HepG2 (cell line): ENCODE measurements around the gene RIMBP2. TPM values are rescaled to one million over a fixed set of nuclear protein-coding genes. Genes with fewer than 3 reads are reported as not detected.

Source experiments
- ATAC-seq: fragments of 200-7000 bp; cut with Tn5 transposase; 3 replicates; pipeline ENCODE4 v1.9.1; 2020; ENCODE audit warnings: mild to moderate bottlenecking, moderate library complexity
- BruUV-seq: library from RNA; stranded (reverse); fragments of 400-500 nt; replicated peaks from 2 replicates; lab custom pipeline; 2021; lab: Mats Ljungman, UMichigan
- CTCF ChIA-PET: fragments of 300-600 bp; formaldehyde crosslinking; extraction: SDS; loops from one replicate; lab custom pipeline; 2021; ENCODE audit warnings: low total read pairs, inconsistent platforms, low intra/inter-chr PET ratio; lab: Yijun Ruan, JAX
- POLR2A ChIA-PET: fragments of 350-600 bp; sonication (Branson Sonifier 250); formaldehyde crosslinking; loops from one replicate; lab custom pipeline; 2020; ENCODE audit warnings: antibody characterized with exemption, inconsistent platforms; lab: Yijun Ruan, JAX
- DNase-seq: peaks from one replicate; pipeline ENCODE4 v3.0.0-alpha.2; 2015; ENCODE audit warnings: low spot score
- FAIRE-seq: peaks from 3 replicates; lab custom pipeline; 2011; peaks lifted over from hg19 to GRCh38; lab: Jason Lieb, UNC
- H2AFZ ChIP-seq: one replicate; pipeline ENCODE4 v1.6.1; 2011; ENCODE audit warnings: low read length, inconsistent platforms
- H3K27ac ChIP-seq: fragments of 300-600 bp; 3 replicates; pipeline ENCODE4 v1.8.0; 2011; ENCODE audit warnings: mixed run types, mild to moderate bottlenecking, mixed read lengths, low read length, inconsistent platforms; ENCODE audit not compliant: insufficient read depth; ENCODE audit errors: extremely low read length
- H3K27me3 ChIP-seq, 2 experiments: fragments of 200-600 bp in 1 of 2; 2 replicates in 1 of 2; 3 replicates in 1 of 2; pipeline versions ENCODE4 v1.6.0 to v1.8.0; 2011; ENCODE audit warnings: low read length in 2 of 2, mild to moderate bottlenecking in 2 of 2, moderate library complexity in 2 of 2, inconsistent platforms in 1 of 2; ENCODE audit not compliant: insufficient read depth in 2 of 2, control insufficient read depth in 1 of 2
- H3K36me3 ChIP-seq, 2 experiments: fragments of 200-600 bp in 1 of 2; replicated peaks in 1 of 2; 2 replicates in 1 of 2; 3 replicates in 1 of 2; pipeline versions ENCODE4 v1.5.1 to v1.8.0; 2011; ENCODE audit warnings: low read length in 2 of 2, inconsistent platforms in 1 of 2; ENCODE audit not compliant: insufficient read depth in 2 of 2, control insufficient read depth in 1 of 2
- H3K4me1 ChIP-seq: 2 replicates; pipeline ENCODE4 v1.5.1; 2012; ENCODE audit warnings: low read length, inconsistent platforms; ENCODE audit not compliant: insufficient read depth
- H3K4me2 ChIP-seq: 2 replicates; pipeline ENCODE4 v1.6.0; 2011; ENCODE audit warnings: low read depth, low read length, inconsistent platforms
- H3K4me3 ChIP-seq, 3 experiments: fragments of 200-600 bp in 1 of 3; sonication (generic), shearing (Covaris generic) in 1 of 3; replicated peaks in 1 of 3; 2 replicates each; pipeline ENCODE4 v1.5.1; 2011 to 2016; ENCODE audit warnings: low read length in 3 of 3, inconsistent platforms in 2 of 3, low read depth in 2 of 3, mild to moderate bottlenecking in 2 of 3, control low read depth in 1 of 3, mixed read lengths in 1 of 3; ENCODE audit not compliant: insufficient read depth in 1 of 3
- H3K79me2 ChIP-seq: one replicate; pipeline ENCODE4 v1.6.1; 2011; ENCODE audit warnings: low read length, inconsistent platforms; ENCODE audit not compliant: insufficient read depth
- H3K9ac ChIP-seq: 2 replicates; pipeline ENCODE4 v1.6.0; 2011; ENCODE audit warnings: mild to moderate bottlenecking, low read depth, low read length, inconsistent platforms; ENCODE audit not compliant: insufficient read depth
- H3K9me3 ChIP-seq: 2 replicates; pipeline ENCODE4 v1.5.1; 2012; ENCODE audit warnings: mild to moderate bottlenecking, low read length
- H4K20me1 ChIP-seq: 2 replicates; pipeline ENCODE4 v1.6.0; 2011; ENCODE audit warnings: inconsistent platforms, mild to moderate bottlenecking, low read length, moderate library complexity; ENCODE audit not compliant: insufficient read depth
- ARHGAP35 ChIP-seq: sonication (generic); formaldehyde crosslinking; IDR thresholded peaks from 2 replicates; pipeline ENCODE4 v1.9.0; 2022; ENCODE audit warnings: mild to moderate bottlenecking, inconsistent platforms, moderate library complexity, missing genetic modification reagents, borderline replicate concordance
- DDIT3 ChIP-seq: sonication (generic); formaldehyde crosslinking; IDR thresholded peaks from 2 replicates; pipeline ENCODE4 v1.4.0; 2020; ENCODE audit warnings: mild to moderate bottlenecking, missing genetic modification reagents
- HNF4G ChIP-seq, 2 experiments: sonication (generic) in 1 of 2; formaldehyde crosslinking in 1 of 2; IDR thresholded peaks; 2 replicates each; pipeline versions ENCODE4 v1.4.0 to v1.6.1; 2011 to 2020; ENCODE audit warnings: borderline replicate concordance in 2 of 2, low read depth in 2 of 2, mild to moderate bottlenecking in 2 of 2, low read length in 1 of 2, missing genetic modification reagents in 1 of 2, moderate library complexity in 1 of 2
- KLF9 ChIP-seq: IDR thresholded peaks from 2 replicates; pipeline ENCODE4 v1.6.1; 2016; ENCODE audit warnings: low read depth
- MIXL1 ChIP-seq: IDR thresholded peaks from 2 replicates; pipeline ENCODE4 v1.6.1; 2016
- MTERF4 ChIP-seq: sonication (generic); formaldehyde crosslinking; IDR thresholded peaks from 2 replicates; pipeline ENCODE4 v1.8.0; 2023; ENCODE audit warnings: mild to moderate bottlenecking, missing genetic modification reagents
- MYNN ChIP-seq: sonication (generic); formaldehyde crosslinking; IDR thresholded peaks from 2 replicates; pipeline ENCODE4 v1.4.0; 2020; ENCODE audit warnings: mild to moderate bottlenecking, low read depth, missing genetic modification reagents
- NFKBIZ ChIP-seq: IDR thresholded peaks from 2 replicates; pipeline ENCODE4 v1.6.1; 2018; ENCODE audit warnings: missing genetic modification reagents, missing compliant biosample characterization
- NR2C2 ChIP-seq: sonication (generic); formaldehyde crosslinking; IDR thresholded peaks from 2 replicates; pipeline ENCODE4 v1.4.0; 2020; ENCODE audit warnings: missing genetic modification reagents, mild to moderate bottlenecking, moderate library complexity, borderline replicate concordance
- SAFB2 ChIP-seq: sonication (generic); formaldehyde crosslinking; IDR thresholded peaks from 2 replicates; pipeline ENCODE4 v1.5.1; 2020; ENCODE audit warnings: missing genetic modification reagents, low read depth, mild to moderate bottlenecking, borderline replicate concordance
- XRCC5 ChIP-seq: fragments of 200-400 bp; formaldehyde crosslinking; optimal IDR thresholded peaks from 2 replicates; pipeline ENCODE3; 2017; ENCODE audit warnings: mild to moderate bottlenecking, low read length
- ZFP36 ChIP-seq: fragments of 150-350 bp; IDR thresholded peaks from 2 replicates; pipeline ENCODE4 v1.6.1; 2018; ENCODE audit warnings: borderline replicate concordance, low read length, low read depth; ENCODE audit not compliant: partially characterized antibody
- ZNF549 ChIP-seq: sonication (generic); formaldehyde crosslinking; IDR thresholded peaks from 2 replicates; pipeline ENCODE4 v1.5.0; 2020; ENCODE audit warnings: missing genetic modification reagents
- ZNF724P ChIP-seq: sonication (generic); formaldehyde crosslinking; IDR thresholded peaks from 2 replicates; pipeline ENCODE4 v1.8.0; 2022; ENCODE audit warnings: missing genetic modification reagents, borderline replicate concordance
- ZNF780A ChIP-seq: sonication (generic); formaldehyde crosslinking; IDR thresholded peaks from 2 replicates; pipeline ENCODE4 v1.8.0; 2022; ENCODE audit warnings: mild to moderate bottlenecking, missing genetic modification reagents, moderate library complexity
- ZNF782 ChIP-seq: sonication (generic); formaldehyde crosslinking; IDR thresholded peaks from 2 replicates; pipeline ENCODE4 v1.4.0; 2020; ENCODE audit warnings: missing genetic modification reagents, mild to moderate bottlenecking, borderline replicate concordance
- WGBS: methylation state at CpG from one replicate; pipeline ENCODE4 v1.1.6; 2017; ENCODE audit warnings: low lambda C conversion rate; 5-methylcytosine and 5-hydroxymethylcytosine counted together
- in situ Hi-C: cut with HindIII; loops from 2 replicates; pipeline ENCODE4 v1.10.0; 2017; ENCODE audit warnings: low pct_unique_long_range_greater_than_20kb; ENCODE audit not compliant: extremely low pct_ligation_motif_present
- intact Hi-C: fragments of 100-400 bp; cut with micrococcal nuclease; formaldehyde crosslinking; loops from one replicate; pipeline ENCODE4 v1.10.0; 2022; ENCODE audit not compliant: unreplicated experiment
- polyA plus RNA-seq, 8 experiments: library from polyadenylated mRNA; depleted of rRNA in 3 of 8; stranded (reverse) in 7 of 8; unstranded in 1 of 8; fragments of >200 nt; fragmentation: Illumina TruSeq in 4 of 8; extraction: Trizol in 4 of 8; gene quantifications; 2 replicates each; pipeline versions ENCODE4 v1.2.1 to v1.2.3, GENCODE V29; 2011 to 2016; ENCODE audit warnings: low read depth in 4 of 8, missing spikeins in 1 of 8, mixed read lengths in 1 of 8; ENCODE audit not compliant: insufficient read depth in 1 of 8
- total RNA-seq, 5 experiments: library from RNA; depleted of rRNA; stranded (reverse); fragments of >200 nt; fragmentation: Illumina TruSeq; extraction: Trizol; gene quantifications; 2 replicates each; pipeline ENCODE4 v1.2.3, GENCODE V29; 2016; ENCODE audit warnings: low read depth in 1 of 5
- TF ChIP-seq, protein P1 (sequence below): sonication (generic); formaldehyde crosslinking; IDR thresholded peaks from 2 replicates; pipeline ENCODE4 v1.5.0; 2020; ENCODE audit warnings: missing genetic modification reagents
- TF ChIP-seq, protein P2 (sequence below): sonication (generic); formaldehyde crosslinking; IDR thresholded peaks from 2 replicates; pipeline ENCODE4 v1.5.1; 2020; ENCODE audit warnings: missing genetic modification reagents, mild to moderate bottlenecking, borderline replicate concordance

RIMBP2 gene
- total and polyA plus RNA-seq, 2 of the 13 experiments (the other 11 are each of a cell fraction or from before 2014, with no cell fraction given) = 0.03 TPM; not detected in 1

DNA sequence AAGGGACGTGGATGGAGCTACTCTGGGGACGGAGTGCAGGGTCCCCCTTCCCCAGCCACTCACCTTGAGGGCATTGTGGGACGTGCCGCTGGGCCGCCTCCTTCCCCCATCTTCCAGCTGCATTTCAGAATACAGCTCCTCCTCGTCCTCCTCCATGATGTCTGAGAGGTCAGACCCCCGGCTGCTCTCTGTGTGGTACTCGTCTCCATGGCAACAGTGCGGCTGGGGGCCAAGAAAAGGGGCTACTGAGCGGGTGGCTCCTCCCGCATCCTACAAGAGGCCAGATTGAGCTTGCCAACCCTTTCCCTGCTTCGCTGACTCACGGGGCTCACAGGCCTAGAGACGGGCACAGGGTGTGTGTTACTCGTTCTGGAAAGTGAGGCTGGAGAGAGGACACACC lies 288.0 kb downstream of the RIMBP2 start:
- no peak overlapping the region for H3K27ac ChIP-seq
- intact Hi-C loops = no loop called here
- no peak for ATAC-seq
- H3K9me3 ChIP-seq = no peaks in the 10 kb centered on the region
- ChIA-PET CTCF (no interaction called here), POLR2A (no interaction called here)
- BruUV-seq = no TSS peak
- no peak for DNase-seq
- no peak overlapping the region for H3K4me2 ChIP-seq
- peaks cover 6 to 69% of the 10 kb centered on the region in 2 experiments for H3K27me3 ChIP-seq
- H3K4me3 ChIP-seq = no peak overlapping the region
- H3K36me3 ChIP-seq = no peaks in the 10 kb centered on the region
- no peak for FAIRE-seq
- no peak overlapping the region for H2AFZ ChIP-seq
- H4K20me1 ChIP-seq = no peaks in the 10 kb centered on the region
- in situ Hi-C loops = no loop called here
- no peaks in the 10 kb centered on the region for H3K79me2 ChIP-seq
- H3K9ac ChIP-seq = no peak overlapping the region
- no peaks in the 10 kb centered on the region for H3K4me1 ChIP-seq
- TF ChIP-seq NFKBIZ = no peak
- no peak for TF ChIP-seq MYNN (CRISPR knock-in tag)
- TF ChIP-seq SAFB2 = no peak
- no peak for TF ChIP-seq ZNF782 (CRISPR knock-in tag)
- no peak for TF ChIP-seq KLF9 (CRISPR knock-in tag)
- TF ChIP-seq NR2C2 (CRISPR knock-in tag) = no peak
- no peak for TF ChIP-seq MIXL1 (CRISPR knock-in tag)
- no peak for TF ChIP-seq ARHGAP35 (CRISPR knock-in tag)
- TF ChIP-seq MTERF4 (CRISPR knock-in tag) = no peak
- TF ChIP-seq ZNF724P (CRISPR knock-in tag) = no peak
- no peak for TF ChIP-seq ZNF780A
- no peak for TF ChIP-seq ZNF549 (CRISPR knock-in tag)
- TF ChIP-seq HNF4G (IDR thresholded peaks at IDR 0.05; ENCODE audit: borderline replicate concordance, low read depth, low read length) = no peak
- TF ChIP-seq HNF4G (CRISPR knock-in tag; IDR thresholded peaks at IDR 0.05; ENCODE audit: borderline replicate concordance, low read depth) = no peak
- no peak for TF ChIP-seq ZFP36
- TF ChIP-seq, protein P1, sequence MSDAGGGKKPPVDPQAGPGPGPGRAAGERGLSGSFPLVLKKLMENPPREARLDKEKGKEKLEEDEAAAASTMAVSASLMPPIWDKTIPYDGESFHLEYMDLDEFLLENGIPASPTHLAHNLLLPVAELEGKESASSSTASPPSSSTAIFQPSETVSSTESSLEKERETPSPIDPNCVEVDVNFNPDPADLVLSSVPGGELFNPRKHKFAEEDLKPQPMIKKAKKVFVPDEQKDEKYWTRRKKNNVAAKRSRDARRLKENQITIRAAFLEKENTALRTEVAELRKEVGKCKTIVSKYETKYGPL = no peak
- no peak for TF ChIP-seq DDIT3
- TF ChIP-seq, protein P2, sequence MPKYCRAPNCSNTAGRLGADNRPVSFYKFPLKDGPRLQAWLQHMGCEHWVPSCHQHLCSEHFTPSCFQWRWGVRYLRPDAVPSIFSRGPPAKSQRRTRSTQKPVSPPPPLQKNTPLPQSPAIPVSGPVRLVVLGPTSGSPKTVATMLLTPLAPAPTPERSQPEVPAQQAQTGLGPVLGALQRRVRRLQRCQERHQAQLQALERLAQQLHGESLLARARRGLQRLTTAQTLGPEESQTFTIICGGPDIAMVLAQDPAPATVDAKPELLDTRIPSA (CRISPR knock-in tag) = no peak
- no peak for TF ChIP-seq XRCC5
- 21% methylated on average over 15 of the region's 15 CpGs for WGBS
